ENCODE data around the gene MISP3. TPM values are rescaled to one million over a fixed set of nuclear protein-coding genes. Genes with fewer than 3 reads are reported as not detected.

MISP3 gene
- total RNA-seq, 1 donor from 2014 or later = 2.7 TPM

- Histone ChIP-seq H3K9me3 (no peaks in the 10 kb centered on the region), H3K27ac (peak overlapping the region; percentile 85), H3K27me3 (no peaks in the 10 kb centered on the region), H3K4me1 (peaks cover 69% of the 10 kb centered on the region), H3K4me3 (peak overlapping the region; percentile 17 to 32), H3K36me3 (peaks cover 0 to 6% of the 10 kb centered on the region in 2 donors)
- TF ChIP-seq POLR2A (IDR thresholded peaks at IDR 0.05) (no peak), CTCF (IDR thresholded peaks at IDR 0.05) (no peak), POLR2AphosphoS5 (IDR thresholded peaks at IDR 0.05; ENCODE audit: insufficient read depth in 1 of 2, low read depth in 1 of 2) (no peak)
- DNase-seq (ENCODE audit: extremely low spot score in 2 of 2) = no peak
- intact Hi-C loops (cut with DNase I) = no loop called here
Measured at GRCh38 chr19:14112809-14113385, 40.3 kb downstream of the MISP3 start.

- TF ChIP-seq POLR2AphosphoS5 (IDR thresholded peaks at IDR 0.05; ENCODE audit: insufficient read depth in 1 of 2, low read depth in 1 of 2) = no peak
- no peak for TF ChIP-seq POLR2A (IDR thresholded peaks at IDR 0.05)
- no peak for TF ChIP-seq CTCF (IDR thresholded peaks at IDR 0.05)
- intact Hi-C loops (cut with DNase I) = no loop called here
- Histone ChIP-seq H3K4me3 (no peak overlapping the region), H3K36me3 (peaks cover 0 to 6% of the 10 kb centered on the region in 2 donors), H3K27me3 (no peaks in the 10 kb centered on the region), H3K4me1 (peaks cover 73% of the 10 kb centered on the region), H3K27ac (peak overlapping the region; percentile 85), H3K9me3 (no peaks in the 10 kb centered on the region)
- no peak for DNase-seq (ENCODE audit: extremely low spot score in 2 of 2)
Measured at GRCh38 chr19:14113762-14114414, 41.3 kb downstream of the MISP3 start.

- intact Hi-C loops (cut with DNase I) = no loop called here
- Histone ChIP-seq H3K27ac (peak overlapping the region; percentile 85), H3K4me1 (peaks cover 79% of the 10 kb centered on the region), H3K9me3 (no peaks in the 10 kb centered on the region), H3K36me3 (peaks cover 0 to under 1% of the 10 kb centered on the region in 2 donors), H3K27me3 (no peaks in the 10 kb centered on the region), H3K4me3 (no peak overlapping the region)
- no peak for TF ChIP-seq POLR2AphosphoS5 (IDR thresholded peaks at IDR 0.05; ENCODE audit: insufficient read depth in 1 of 2, low read depth in 1 of 2)
- no peak for TF ChIP-seq POLR2A (IDR thresholded peaks at IDR 0.05)
- TF ChIP-seq CTCF (IDR thresholded peaks at IDR 0.05) = no peak
- DNase-seq (ENCODE audit: extremely low spot score in 2 of 2) = no peak
Measured at GRCh38 chr19:14114439-14114838, 41.9 kb downstream of the MISP3 start.

- Histone ChIP-seq H3K4me3 (no peak overlapping the region), H3K27ac (peak overlapping the region; percentile 53), H3K36me3 (no peaks in the 10 kb centered on the region), H3K27me3 (no peaks in the 10 kb centered on the region), H3K4me1 (peaks cover 83% of the 10 kb centered on the region), H3K9me3 (no peaks in the 10 kb centered on the region)
- intact Hi-C loops (cut with DNase I) = loop anchor here (5.0 kb wide), 1 partner anchor 33 kb away; no protein-coding TSS in a partner anchor
- TF ChIP-seq POLR2AphosphoS5 (IDR thresholded peaks at IDR 0.05; ENCODE audit: insufficient read depth in 1 of 2, low read depth in 1 of 2) (no peak), CTCF (IDR thresholded peaks at IDR 0.05) (peak in 2 of 3 experiments; percentile 12 to 25)
- DNase-seq (ENCODE audit: extremely low spot score in 2 of 2) = no peak
Measured at GRCh38 chr19:14114854-14115253, 42.3 kb downstream of the MISP3 start.

DNA sequence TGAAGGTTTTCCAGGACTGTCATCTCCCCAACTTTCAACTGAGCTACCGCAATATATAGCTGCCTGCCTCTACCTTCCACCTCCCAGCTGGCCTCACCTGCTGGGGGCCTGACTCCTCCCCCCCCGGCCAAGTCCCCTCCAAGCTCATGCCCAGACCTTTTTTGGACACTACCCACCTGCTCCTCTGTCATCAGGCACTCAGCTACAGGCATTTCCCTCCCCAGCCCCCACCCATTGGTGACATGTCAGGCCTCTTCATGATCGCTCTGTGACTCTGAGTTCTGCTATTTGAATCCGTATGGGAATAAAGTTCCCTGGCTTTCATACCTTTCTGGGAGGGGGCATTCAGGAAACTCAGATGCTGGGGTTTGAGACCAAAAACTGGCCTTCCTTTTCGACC lies 43.2 kb downstream of the MISP3 start:
- H3K4me3 ChIP-seq = no peak overlapping the region
- peak overlapping the region; percentile 79 for H3K27ac ChIP-seq
- intact Hi-C loops (cut with DNase I) = loop anchor here (5.0 kb wide), 1 partner anchor 33 kb away; no protein-coding TSS in a partner anchor
- no peak for TF ChIP-seq CTCF (IDR thresholded peaks at IDR 0.05)
- no peaks in the 10 kb centered on the region for H3K27me3 ChIP-seq
- no peak for DNase-seq (ENCODE audit: extremely low spot score in 2 of 2)
- H3K4me1 ChIP-seq = peaks cover 86% of the 10 kb centered on the region
- no peaks in the 10 kb centered on the region for H3K36me3 ChIP-seq
- no peaks in the 10 kb centered on the region for H3K9me3 ChIP-seq
